CD14-positive monocyte (primary cell): Measurements from ENCODE around the gene CACNG6. TPM values are rescaled to one million over a fixed set of nuclear protein-coding genes. Genes with fewer than 3 reads are reported as not detected.

Source experiments
- DNase-seq, 3 donors: peaks; one replicate each; pipeline ENCODE4 v3.0.0-alpha.2; 2011 to 2022
- H2AFZ ChIP-seq: 2 replicates; pipeline ENCODE4 v1.6.0; 2012; ENCODE audit warnings: mild to moderate bottlenecking, low read depth, low read length, inconsistent platforms; ENCODE audit not compliant: insufficient read depth, poor library complexity, severe bottlenecking
- H3K27ac ChIP-seq, 2 donors: 1 replicate in 1 of 2; 2 replicates in 1 of 2; pipeline ENCODE4 v1.5.1; 2012 to 2013; ENCODE audit warnings: low read length in 2 of 2, control low read depth in 1 of 2, inconsistent platforms in 1 of 2, low read depth in 1 of 2, mild to moderate bottlenecking in 1 of 2
- H3K27me3 ChIP-seq, 2 donors: one replicate each; pipeline versions ENCODE4 v1.6.0 to v1.6.1; 2011 to 2013; ENCODE audit warnings: low read length in 2 of 2; ENCODE audit not compliant: control insufficient read depth in 2 of 2, insufficient read depth in 2 of 2
- H3K36me3 ChIP-seq, 2 donors: replicated peaks in 1 of 2; 1 replicate in 1 of 2; 2 replicates in 1 of 2; pipeline versions ENCODE4 v1.5.1 to v1.6.1; 2012 to 2013; ENCODE audit warnings: low read length in 2 of 2, control low read depth in 1 of 2, inconsistent platforms in 1 of 2, mild to moderate bottlenecking in 1 of 2; ENCODE audit not compliant: insufficient read depth in 2 of 2, control insufficient read depth in 1 of 2
- H3K4me1 ChIP-seq, 2 donors: 1 replicate in 1 of 2; 2 replicates in 1 of 2; pipeline versions ENCODE4 v1.5.1 to v1.6.1; 2012 to 2013; ENCODE audit warnings: low read length in 2 of 2, control low read depth in 1 of 2, inconsistent platforms in 1 of 2, mild to moderate bottlenecking in 1 of 2, moderate library complexity in 1 of 2; ENCODE audit not compliant: insufficient read depth in 2 of 2, control insufficient read depth in 1 of 2
- H3K4me2 ChIP-seq: replicated peaks from 2 replicates; pipeline ENCODE3; 2012; ENCODE audit warnings: low read length, moderate library complexity, mild to moderate bottlenecking; ENCODE audit not compliant: poor library complexity, severe bottlenecking; ENCODE audit errors: extremely low read depth
- H3K4me3 ChIP-seq, 3 experiments: fragments of 200-600 bp in 1 of 3; sonication (generic) in 1 of 3; replicated peaks in 1 of 3; 1 replicate in 2 of 3; 2 replicates in 1 of 3; pipeline ENCODE4 v1.5.1; 2011 to 2013; ENCODE audit warnings: low read length in 3 of 3, mild to moderate bottlenecking in 3 of 3, control low read depth in 2 of 3, low read depth in 2 of 3, inconsistent platforms in 1 of 3, moderate library complexity in 1 of 3
- H3K79me2 ChIP-seq: 2 replicates; pipeline ENCODE4 v1.6.0; 2012; ENCODE audit warnings: mild to moderate bottlenecking, control low read depth, inconsistent platforms, low read length, moderate library complexity; ENCODE audit not compliant: insufficient read depth
- H3K9ac ChIP-seq: 2 replicates; pipeline ENCODE4 v1.6.0; 2017; ENCODE audit warnings: low read length, mild to moderate bottlenecking; ENCODE audit not compliant: insufficient read depth, poor library complexity, severe bottlenecking
- H3K9me3 ChIP-seq, 2 donors: replicated peaks in 1 of 2; 1 replicate in 1 of 2; 2 replicates in 1 of 2; pipeline versions ENCODE4 v1.5.1 to v1.6.1; 2012 to 2013; ENCODE audit warnings: low read length in 2 of 2, control low read depth in 1 of 2; ENCODE audit not compliant: control insufficient read depth in 1 of 2, insufficient read depth in 1 of 2
- H4K20me1 ChIP-seq: 2 replicates; pipeline ENCODE4 v1.6.0; 2012; ENCODE audit warnings: mild to moderate bottlenecking, low read length, control low read depth, moderate library complexity; ENCODE audit not compliant: insufficient read depth
- H3K27ac Mint-ChIP-seq, 7 donors: one replicate each; pipeline ENCODE4 v1.8.0; 2020; ENCODE audit warnings: mild to moderate bottlenecking in 7 of 7, mixed read lengths in 7 of 7, moderate library complexity in 6 of 7, inconsistent platforms in 2 of 7
- H3K27me3 Mint-ChIP-seq, 3 donors: one replicate each; pipeline ENCODE4 v1.8.0; 2021 to 2022; ENCODE audit warnings: low read depth in 3 of 3, mild to moderate bottlenecking in 3 of 3, mixed read lengths in 3 of 3, moderate library complexity in 3 of 3, inconsistent platforms in 1 of 3
- H3K36me3 Mint-ChIP-seq, 2 donors: one replicate each; pipeline ENCODE4 v1.8.0; 2020; ENCODE audit warnings: mixed read lengths in 2 of 2, inconsistent platforms in 1 of 2, mild to moderate bottlenecking in 1 of 2
- H3K4me1 Mint-ChIP-seq: one replicate; pipeline ENCODE4 v1.8.0; 2020; ENCODE audit warnings: mild to moderate bottlenecking, mixed read lengths
- H3K4me3 Mint-ChIP-seq, 2 donors: one replicate each; pipeline ENCODE4 v1.8.0; 2020; ENCODE audit warnings: mild to moderate bottlenecking in 2 of 2, mixed read lengths in 2 of 2, moderate library complexity in 1 of 2
- H3K9me3 Mint-ChIP-seq, 7 donors: one replicate each; pipeline ENCODE4 v1.8.0; 2020 to 2022; ENCODE audit warnings: mixed read lengths in 7 of 7, mild to moderate bottlenecking in 6 of 7, moderate library complexity in 6 of 7, inconsistent platforms in 2 of 7
- CTCF ChIP-seq: fragments of 200-600 bp; IDR thresholded peaks from one replicate; pipeline ENCODE4 v1.8.0; 2022; ENCODE audit warnings: antibody characterized with exemption, mild to moderate bottlenecking
- WGBS: methylation state at CpG from one replicate; pipeline ENCODE4 v1.1.5; 2013; ENCODE audit warnings: missing lambda C conversion rate; ENCODE audit not compliant: insufficient coverage; 5-methylcytosine and 5-hydroxymethylcytosine counted together
- intact Hi-C, 2 donors: fragments of 100-400 bp; cut with micrococcal nuclease; formaldehyde crosslinking; loops; one replicate each; pipeline versions ENCODE4 v1.15.0 to v1.15.1; 2023
- polyA plus RNA-seq, 3 donors: library from polyadenylated mRNA; depleted of rRNA in 1 of 3; unstranded in 2 of 3; stranded (reverse) in 1 of 3; fragments of 300-500 nt in 2 of 3; fragments of >200 nt in 1 of 3; fragmentation: Illumina TruSeq in 2 of 3; gene quantifications; 1 replicate in 2 of 3; 2 replicates in 1 of 3; pipeline ENCODE4 v1.2.3, GENCODE V29; 2012 to 2021

Gene CACNG6
- polyA plus RNA-seq, 3 donors, result 0.08 to 0.18 TPM; not detected in 1

GRCh38 chr19:54024660-54025059 lies 33.2 kb downstream of the CACNG6 start:
- Histone ChIP-seq H3K27ac (no peak overlapping the region), H3K36me3 (no peaks in the 10 kb centered on the region), H3K4me3 (no peak overlapping the region), H2AFZ (no peak overlapping the region), H3K9ac (no peak overlapping the region), H3K4me1 (peaks cover 62% of the 10 kb centered on the region in 2 donors), H3K27me3 (no peaks in the 10 kb centered on the region), H3K79me2 (no peaks in the 10 kb centered on the region), H4K20me1 (no peaks in the 10 kb centered on the region), H3K9me3 (no peaks in the 10 kb centered on the region), H3K4me2 (no peak overlapping the region)
- no peak for TF ChIP-seq CTCF
- Mint-ChIP-seq H3K27me3 (peaks cover 4 to 8% (median 4%) of the 10 kb centered on the region in 3 donors), H3K4me3 (no peak overlapping the region), H3K36me3 (peaks cover 0 to 3% of the 10 kb centered on the region in 2 donors), H3K9me3 (peaks cover 0 to 6% (median 0%) of the 10 kb centered on the region in 7 donors), H3K27ac (peak overlapping the region in 2 of 7 donors; percentile 93 to 100), H3K4me1 (peaks cover 62% of the 10 kb centered on the region)
- no peak for DNase-seq
- WGBS, result 76% methylated on average over 9 of the region's 9 CpGs
- intact Hi-C loops, result loop anchor here (5.0 to 10.0 kb wide), 5 partner anchors 42 to 202 kb away; partner anchors contain the start of gene NLRP12 (in 2 of the 2)

GRCh38 chr19:54026656-54027055 lies 35.2 kb downstream of the CACNG6 start:
- H3K4me1 Mint-ChIP-seq, result peaks cover 52% of the 10 kb centered on the region
- H3K36me3 Mint-ChIP-seq, result no peaks in the 10 kb centered on the region
- H3K27ac ChIP-seq, result no peak overlapping the region
- no peaks in the 10 kb centered on the region for H3K36me3 ChIP-seq
- no peak for DNase-seq
- H3K27ac Mint-ChIP-seq, result no peak overlapping the region
- no peak overlapping the region for H2AFZ ChIP-seq
- peaks cover 4 to 10% (median 8%) of the 10 kb centered on the region in 3 donors for H3K27me3 Mint-ChIP-seq
- WGBS, result 89% methylated on average over 5 of the region's 7 CpGs
- H3K4me3 ChIP-seq, result no peak overlapping the region
- H3K4me2 ChIP-seq, result no peak overlapping the region
- H3K9ac ChIP-seq, result no peak overlapping the region
- H3K4me1 ChIP-seq, result peaks cover 48 to 57% of the 10 kb centered on the region in 2 donors
- H3K9me3 ChIP-seq, result no peaks in the 10 kb centered on the region
- H3K27me3 ChIP-seq, result peaks cover 0 to 3% of the 10 kb centered on the region in 2 donors
- H3K9me3 Mint-ChIP-seq, result peaks cover 0 to 6% (median 0%) of the 10 kb centered on the region in 7 donors
- no peaks in the 10 kb centered on the region for H3K79me2 ChIP-seq
- peak overlapping the region in 1 of 2 donors; percentile 20 for H3K4me3 Mint-ChIP-seq
- intact Hi-C loops, result loop anchor here in 1 of 2 donors (10.0 kb wide), 2 partner anchors 152 to 202 kb away; partner anchors contain the start of gene NLRP12
- H4K20me1 ChIP-seq, result no peaks in the 10 kb centered on the region
- TF ChIP-seq CTCF, result no peak
